NB4 (cell line): Measurements from ENCODE around the gene APOBEC3B.

ENCODE experiments used
- CTCF ChIP-seq: IDR thresholded peaks from one replicate; pipeline ENCODE4 v1.5.1; 2012; ENCODE audit warnings: low read depth, low read length
- MYC ChIP-seq: IDR thresholded peaks from 2 replicates; pipeline ENCODE4 v1.6.1; 2011; ENCODE audit warnings: low read depth, low read length
- POLR2A ChIP-seq: IDR thresholded peaks from 2 replicates; pipeline ENCODE4 v1.6.1; 2011; ENCODE audit warnings: mild to moderate bottlenecking; ENCODE audit not compliant: insufficient read length; ENCODE audit errors: extremely low read depth

GRCh38 chr22:38984224-38984623 lies 2.1 kb downstream of the APOBEC3B start:
- TF ChIP-seq CTCF = no peak
- no peak for TF ChIP-seq POLR2A
- TF ChIP-seq MYC = no peak
